ENCODE data around the gene NTM. TPM values are rescaled to one million over a fixed set of nuclear protein-coding genes. Genes with fewer than 3 reads are reported as not detected.

NTM gene
- total and polyA plus RNA-seq, 2 donors from 2014 or later, result 0.92 to 10.3 TPM

DNA sequence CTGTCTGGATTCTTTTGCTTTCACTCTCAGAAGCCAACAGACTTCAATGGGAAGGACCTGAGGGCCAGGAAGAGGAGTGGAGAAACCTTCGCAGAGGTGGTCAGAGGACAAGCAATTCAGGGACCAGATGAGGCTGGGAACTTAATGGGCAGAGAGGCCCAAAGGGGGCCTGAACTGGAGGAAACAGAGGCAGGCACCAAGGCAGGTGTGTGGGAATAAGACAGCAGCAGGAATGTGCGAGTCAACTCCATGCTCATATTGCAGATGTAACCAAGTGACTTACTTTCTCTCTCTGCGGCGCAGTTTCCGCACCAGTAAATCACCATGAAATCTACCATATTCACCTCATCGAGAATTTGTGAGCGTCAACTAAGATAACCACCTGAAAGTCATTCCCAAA, 669.1 kb downstream of the NTM start:
- no peak for FAIRE-seq

DNA sequence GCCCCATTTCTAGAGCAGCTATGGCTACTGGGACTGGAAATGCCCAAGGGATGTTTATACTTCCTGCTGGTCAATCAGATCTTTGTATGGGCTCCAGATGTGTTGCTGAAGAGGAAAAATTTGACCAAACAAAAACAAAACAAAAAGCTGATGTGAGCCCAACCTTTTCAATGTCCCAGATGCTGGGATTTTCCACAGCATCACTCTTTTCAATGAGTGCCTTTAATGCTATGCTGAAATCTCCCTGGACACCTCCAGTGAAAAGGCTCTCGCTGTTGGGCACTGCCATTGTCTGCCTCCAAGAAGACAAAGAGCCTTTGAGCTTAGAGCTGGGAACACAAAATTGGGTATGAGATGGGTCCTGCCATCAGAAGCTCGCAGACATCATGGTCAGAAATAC, 671.9 kb downstream of the NTM start:
- no peak for DNase-seq
- H3K4me1 ChIP-seq (ENCODE audit: control insufficient read depth in 2 of 3, insufficient read depth in 2 of 3, low read depth in 1 of 3, low read length in 3 of 3), result no peaks in the 10 kb centered on the region
- no peak overlapping the region for H3K9ac ChIP-seq (ENCODE audit: low read length in 3 of 3)
- no peak for FAIRE-seq
- H3K4me3 ChIP-seq (ENCODE audit: low read length in 3 of 3), result no peak overlapping the region
- TF ChIP-seq, protein P1, sequence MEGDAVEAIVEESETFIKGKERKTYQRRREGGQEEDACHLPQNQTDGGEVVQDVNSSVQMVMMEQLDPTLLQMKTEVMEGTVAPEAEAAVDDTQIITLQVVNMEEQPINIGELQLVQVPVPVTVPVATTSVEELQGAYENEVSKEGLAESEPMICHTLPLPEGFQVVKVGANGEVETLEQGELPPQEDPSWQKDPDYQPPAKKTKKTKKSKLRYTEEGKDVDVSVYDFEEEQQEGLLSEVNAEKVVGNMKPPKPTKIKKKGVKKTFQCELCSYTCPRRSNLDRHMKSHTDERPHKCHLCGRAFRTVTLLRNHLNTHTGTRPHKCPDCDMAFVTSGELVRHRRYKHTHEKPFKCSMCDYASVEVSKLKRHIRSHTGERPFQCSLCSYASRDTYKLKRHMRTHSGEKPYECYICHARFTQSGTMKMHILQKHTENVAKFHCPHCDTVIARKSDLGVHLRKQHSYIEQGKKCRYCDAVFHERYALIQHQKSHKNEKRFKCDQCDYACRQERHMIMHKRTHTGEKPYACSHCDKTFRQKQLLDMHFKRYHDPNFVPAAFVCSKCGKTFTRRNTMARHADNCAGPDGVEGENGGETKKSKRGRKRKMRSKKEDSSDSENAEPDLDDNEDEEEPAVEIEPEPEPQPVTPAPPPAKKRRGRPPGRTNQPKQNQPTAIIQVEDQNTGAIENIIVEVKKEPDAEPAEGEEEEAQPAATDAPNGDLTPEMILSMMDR (IDR thresholded peaks at IDR 0.05; ENCODE audit: borderline replicate concordance, extremely low read depth, insufficient read depth), result no peak
- H3K9me3 ChIP-seq (ENCODE audit: control insufficient read depth in 2 of 3, insufficient read depth in 1 of 3, low read length in 3 of 3), result peaks cover 0 to 3% (median 2%) of the 10 kb centered on the region in 3 donors
- H3K27ac ChIP-seq (ENCODE audit: low read depth in 2 of 2, low read length in 2 of 2), result no peak overlapping the region
- intact Hi-C loops (cut with DNase I), result no loop called here
- no peaks in the 10 kb centered on the region for H3K27me3 ChIP-seq (ENCODE audit: control insufficient read depth, insufficient read depth, low read length)
- H3K36me3 ChIP-seq (ENCODE audit: control insufficient read depth in 2 of 3, insufficient read depth in 3 of 3, low read length in 3 of 3), result no peaks in the 10 kb centered on the region

More for the DNA sequence above, 669.1 kb downstream of the NTM start:
- H3K36me3 ChIP-seq (ENCODE audit: control insufficient read depth in 2 of 3, insufficient read depth in 3 of 3, low read length in 3 of 3), result no peaks in the 10 kb centered on the region
- DNase-seq, result no peak
- H3K27ac ChIP-seq (ENCODE audit: low read depth in 2 of 2, low read length in 2 of 2), result no peak overlapping the region
- no peak overlapping the region for H3K4me3 ChIP-seq (ENCODE audit: low read length in 3 of 3)
- TF ChIP-seq, protein P1 (IDR thresholded peaks at IDR 0.05; ENCODE audit: borderline replicate concordance, extremely low read depth, insufficient read depth), result no peak
- peaks cover 0 to 3% (median 2%) of the 10 kb centered on the region in 3 donors for H3K9me3 ChIP-seq (ENCODE audit: control insufficient read depth in 2 of 3, insufficient read depth in 1 of 3, low read length in 3 of 3)
- H3K4me1 ChIP-seq (ENCODE audit: control insufficient read depth in 2 of 3, insufficient read depth in 2 of 3, low read depth in 1 of 3, low read length in 3 of 3), result no peaks in the 10 kb centered on the region
- intact Hi-C loops (cut with DNase I), result no loop called here
- H3K27me3 ChIP-seq (ENCODE audit: control insufficient read depth, insufficient read depth, low read length), result no peaks in the 10 kb centered on the region
- no peak overlapping the region for H3K9ac ChIP-seq (ENCODE audit: low read length in 3 of 3)

DNA sequence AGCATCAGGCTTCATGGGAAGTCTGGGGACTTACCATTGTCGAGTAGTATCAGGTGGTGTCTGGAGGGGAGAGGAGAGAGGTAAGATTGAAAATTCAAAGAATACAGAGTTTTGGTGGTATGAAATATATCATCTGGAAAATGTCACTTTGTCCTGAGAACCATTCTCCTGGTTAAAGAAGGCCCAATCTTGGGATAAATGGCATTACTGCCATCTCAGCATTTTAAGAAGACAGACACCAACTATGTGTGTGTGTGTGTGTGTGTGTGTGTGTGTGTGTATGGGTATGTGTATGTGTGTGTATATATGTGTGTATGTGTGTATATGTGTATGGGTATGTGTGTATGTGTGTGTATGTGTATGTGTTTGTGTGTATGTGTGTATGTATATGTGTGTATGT, 673.3 kb downstream of the NTM start:
- no peaks in the 10 kb centered on the region for H3K27me3 ChIP-seq (ENCODE audit: control insufficient read depth, insufficient read depth, low read length)
- H3K27ac ChIP-seq (ENCODE audit: low read depth in 2 of 2, low read length in 2 of 2), result no peak overlapping the region
- H3K36me3 ChIP-seq (ENCODE audit: control insufficient read depth in 2 of 3, insufficient read depth in 3 of 3, low read length in 3 of 3), result no peaks in the 10 kb centered on the region
- FAIRE-seq, result no peak
- peaks cover 0 to 3% (median 2%) of the 10 kb centered on the region in 3 donors for H3K9me3 ChIP-seq (ENCODE audit: control insufficient read depth in 2 of 3, insufficient read depth in 1 of 3, low read length in 3 of 3)
- no peaks in the 10 kb centered on the region for H3K4me1 ChIP-seq (ENCODE audit: control insufficient read depth in 2 of 3, insufficient read depth in 2 of 3, low read depth in 1 of 3, low read length in 3 of 3)
- DNase-seq, result no peak
- TF ChIP-seq, protein P1 (IDR thresholded peaks at IDR 0.05; ENCODE audit: borderline replicate concordance, extremely low read depth, insufficient read depth), result no peak
- H3K4me3 ChIP-seq (ENCODE audit: low read length in 3 of 3), result no peak overlapping the region
- intact Hi-C loops (cut with DNase I), result no loop called here
- no peak overlapping the region for H3K9ac ChIP-seq (ENCODE audit: low read length in 3 of 3)

DNA sequence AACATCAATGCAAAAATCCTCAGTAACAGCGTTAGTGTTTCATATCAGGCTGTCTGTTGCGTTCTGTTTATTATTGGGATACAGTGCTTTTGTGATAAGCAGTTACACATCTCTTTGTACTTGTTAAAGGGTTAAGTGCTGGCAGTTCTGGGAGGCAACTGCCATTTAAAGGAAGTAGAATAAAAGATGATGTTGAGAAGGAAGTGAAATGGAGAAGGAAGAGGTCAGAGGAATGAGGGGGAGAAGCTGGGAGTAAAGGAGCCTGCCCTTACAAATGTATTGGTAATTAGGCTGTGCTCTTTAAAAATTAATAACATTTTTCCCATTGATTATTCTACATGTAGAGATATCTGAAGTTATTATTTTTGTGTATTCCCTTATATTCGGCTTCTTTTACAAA, 674.7 kb downstream of the NTM start:
- Histone ChIP-seq H3K4me1 (ENCODE audit: control insufficient read depth in 2 of 3, insufficient read depth in 2 of 3, low read depth in 1 of 3, low read length in 3 of 3) (no peaks in the 10 kb centered on the region), H3K9ac (ENCODE audit: low read length in 3 of 3) (no peak overlapping the region), H3K9me3 (ENCODE audit: control insufficient read depth in 2 of 3, insufficient read depth in 1 of 3, low read length in 3 of 3) (peaks cover 0 to 3% (median 2%) of the 10 kb centered on the region in 3 donors), H3K4me3 (ENCODE audit: low read length in 3 of 3) (no peak overlapping the region), H3K27me3 (ENCODE audit: control insufficient read depth, insufficient read depth, low read length) (no peaks in the 10 kb centered on the region), H3K36me3 (ENCODE audit: control insufficient read depth in 2 of 3, insufficient read depth in 3 of 3, low read length in 3 of 3) (no peaks in the 10 kb centered on the region), H3K27ac (ENCODE audit: low read depth in 2 of 2, low read length in 2 of 2) (no peak overlapping the region)
- DNase-seq (no peak), FAIRE-seq (no peak)
- intact Hi-C loops (cut with DNase I), result no loop called here
- TF ChIP-seq, protein P1 (IDR thresholded peaks at IDR 0.05; ENCODE audit: borderline replicate concordance, extremely low read depth, insufficient read depth), result no peak
